DMS 273 (cell line): ENCODE data around the gene SMC1B.

ENCODE experiments used
- DNase-seq: peaks from one replicate; lab custom pipeline; 2025; ENCODE audit not compliant: unreplicated experiment; lab: John Stamatoyannopoulos, UW

SMC1B gene

DNA sequence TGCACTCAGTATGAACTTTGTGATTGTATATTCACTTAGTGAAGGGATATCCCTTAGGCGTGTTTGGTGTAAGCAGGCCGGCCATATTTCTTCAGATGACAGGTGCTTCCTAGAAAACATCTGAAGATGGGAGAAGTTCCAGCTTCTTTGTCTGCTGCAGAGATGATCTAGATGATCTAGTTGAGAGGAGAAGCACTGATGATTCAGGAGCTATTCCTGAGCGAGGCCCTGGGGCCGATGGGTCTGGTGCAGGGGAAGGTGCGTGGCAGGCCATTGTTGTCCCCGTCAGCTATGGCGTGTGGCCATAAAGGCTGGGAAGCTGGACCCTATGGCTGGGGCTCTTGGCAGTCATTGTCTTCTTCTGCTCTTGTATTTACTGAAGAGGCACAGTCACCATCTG lies 89.7 kb downstream of the SMC1B start:
- no peak for DNase-seq

DNA sequence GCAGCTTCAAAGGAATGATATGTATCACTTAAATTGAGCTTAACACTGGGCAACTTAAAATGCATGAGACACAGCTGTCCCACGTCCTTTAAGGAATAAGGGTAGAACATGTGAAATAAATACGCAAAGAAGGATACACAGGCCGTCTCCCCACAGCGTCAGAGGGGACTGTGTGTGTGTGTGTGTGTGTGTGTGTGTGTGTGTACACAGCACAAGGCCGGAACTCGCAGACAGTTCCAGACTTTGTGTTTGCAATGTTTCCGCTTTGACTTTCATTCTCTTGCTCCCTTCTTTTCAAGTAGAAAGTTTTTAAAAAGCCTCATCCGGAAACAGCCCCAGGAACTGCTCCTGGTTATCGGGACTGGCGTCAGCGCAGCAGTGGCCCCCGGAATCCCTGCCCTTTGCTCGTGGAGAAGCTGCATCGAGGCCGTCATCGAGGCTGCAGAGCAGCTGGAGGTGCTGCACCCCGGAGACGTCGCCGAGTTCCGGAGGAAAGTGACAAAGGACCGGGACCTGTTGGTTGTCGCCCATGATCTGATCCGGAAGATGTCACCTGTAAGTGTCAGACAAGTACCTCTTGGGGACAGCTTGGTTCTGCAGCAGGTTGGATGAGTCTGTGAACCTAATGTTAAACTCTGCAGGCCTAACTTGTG lies 90.4 kb downstream of the SMC1B start:
- DNase-seq = no peak

DNA sequence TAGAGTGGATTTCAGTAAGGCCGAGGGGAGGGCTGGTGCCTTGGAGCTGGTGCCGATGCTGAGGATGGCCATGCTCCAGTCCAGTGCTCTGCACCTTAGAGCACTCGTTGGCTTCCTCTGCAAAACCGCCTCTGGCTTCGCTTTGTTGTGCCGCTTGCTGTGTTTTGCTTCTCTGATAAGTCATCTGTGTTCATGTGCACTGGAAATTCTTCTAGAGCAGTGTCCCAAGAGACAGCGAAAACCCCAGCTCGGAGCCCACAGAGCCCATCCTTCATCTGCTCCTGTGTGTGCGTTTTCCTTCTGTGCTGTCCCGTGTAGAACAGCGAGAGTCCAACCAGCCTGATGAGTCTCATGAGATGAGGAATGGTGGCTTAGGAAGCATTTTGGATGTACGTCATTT lies 91.6 kb downstream of the SMC1B start:
- DNase-seq = no peak

DNA sequence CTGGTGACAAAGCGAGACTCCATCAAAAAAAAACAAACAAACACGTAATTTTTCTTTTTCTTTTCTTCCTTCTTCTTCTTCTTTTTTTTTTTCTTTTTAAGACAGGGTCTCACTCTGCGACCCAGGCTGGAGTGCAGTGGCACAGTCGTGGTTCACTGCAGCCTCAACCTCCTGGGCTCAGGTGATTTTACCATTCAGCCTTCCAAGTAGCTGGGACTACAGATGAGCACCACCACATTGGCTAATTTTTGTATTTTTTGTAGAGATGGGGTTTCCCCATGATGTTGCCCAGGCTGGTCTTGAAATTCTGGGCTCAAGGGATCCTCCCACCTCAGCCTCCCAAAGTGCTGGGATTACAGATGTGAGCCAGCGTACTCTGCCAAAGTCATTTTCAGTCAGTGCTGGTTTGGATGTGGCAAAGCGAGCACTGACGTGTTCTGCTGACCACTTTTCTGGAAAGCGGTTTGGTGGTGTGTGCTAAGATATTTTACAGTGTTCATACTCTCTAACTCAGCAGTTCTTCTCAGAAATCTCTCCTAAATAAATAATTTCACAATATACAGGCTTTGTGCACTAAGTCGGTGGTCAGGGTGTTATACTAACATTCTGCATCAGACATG lies 92.9 kb downstream of the SMC1B start:
- DNase-seq = no peak

DNA sequence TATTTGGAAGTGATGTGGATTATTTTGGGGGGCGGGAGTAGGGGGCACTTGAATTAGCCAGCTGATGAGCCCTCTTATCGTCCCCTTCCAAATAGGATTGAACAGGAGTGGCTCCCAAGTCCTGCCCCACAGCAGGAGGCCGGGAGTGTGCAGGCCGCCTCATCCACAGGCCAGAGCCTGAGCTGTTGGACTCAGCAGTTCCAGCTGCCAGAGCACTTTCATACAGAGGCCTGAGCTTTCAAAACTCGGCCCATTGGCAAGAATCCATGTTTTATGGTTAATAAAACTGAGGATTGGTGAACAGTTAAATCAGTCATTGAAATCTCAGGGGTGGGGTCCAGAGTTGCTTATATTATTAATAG lies 94.1 kb downstream of the SMC1B start:
- DNase-seq = no peak

DNA sequence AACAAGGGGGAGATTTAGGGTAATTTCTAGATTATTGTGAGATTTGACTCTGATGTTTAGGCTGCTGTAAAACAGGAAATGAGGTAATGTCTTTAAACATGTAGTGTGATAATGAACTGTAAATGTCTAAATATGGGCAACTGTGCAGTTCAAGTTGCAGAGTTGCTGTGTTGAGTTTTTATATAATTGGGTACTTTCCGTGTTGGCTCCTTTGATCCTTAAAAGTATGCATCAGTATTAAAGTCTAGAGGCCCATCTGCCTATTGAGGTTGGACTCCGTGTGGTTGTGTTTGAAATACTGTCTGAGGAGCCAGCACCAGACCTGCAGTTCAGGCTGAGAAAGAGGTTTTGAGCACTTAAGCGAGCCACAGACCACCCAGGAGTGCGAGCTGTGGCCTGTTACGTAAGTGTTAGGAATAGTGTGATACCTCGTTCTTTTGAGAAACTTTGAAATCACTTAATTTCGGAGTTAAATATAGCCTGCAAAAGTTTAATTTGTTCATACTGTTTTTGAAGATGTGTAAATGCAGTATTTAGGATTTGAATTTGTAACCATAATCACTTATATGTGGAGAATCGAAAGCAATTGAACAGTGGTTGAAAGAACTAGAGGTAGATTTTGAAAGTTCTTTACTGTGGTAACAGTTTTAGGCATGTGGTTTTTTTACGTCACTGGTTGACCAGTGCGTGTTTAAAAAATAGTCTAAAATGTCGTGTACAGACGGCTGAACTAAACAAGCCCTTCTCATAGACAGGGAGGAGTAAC lies 94.7 kb downstream of the SMC1B start:
- DNase-seq = peak; percentile 32

DNA sequence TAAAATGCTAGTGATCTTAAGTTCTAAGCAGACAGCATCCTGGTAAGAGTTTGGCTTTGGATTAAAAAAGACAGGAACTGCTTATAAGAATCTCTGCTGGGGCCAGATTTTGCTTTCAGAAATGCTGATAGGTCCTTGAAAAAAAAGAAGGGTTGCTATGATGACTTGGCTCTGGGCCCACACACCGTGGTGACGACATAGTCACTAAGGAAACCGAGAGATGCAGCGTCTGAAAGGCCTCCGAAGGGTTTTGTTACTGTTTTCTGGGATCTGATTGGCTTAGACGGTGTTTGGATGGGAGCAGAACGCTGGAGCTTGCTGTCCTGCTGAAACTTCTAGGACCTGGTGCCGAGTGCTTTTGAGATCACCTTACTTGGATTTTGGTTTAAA lies 95.2 kb downstream of the SMC1B start:
- peak; percentile 90 for DNase-seq

DNA sequence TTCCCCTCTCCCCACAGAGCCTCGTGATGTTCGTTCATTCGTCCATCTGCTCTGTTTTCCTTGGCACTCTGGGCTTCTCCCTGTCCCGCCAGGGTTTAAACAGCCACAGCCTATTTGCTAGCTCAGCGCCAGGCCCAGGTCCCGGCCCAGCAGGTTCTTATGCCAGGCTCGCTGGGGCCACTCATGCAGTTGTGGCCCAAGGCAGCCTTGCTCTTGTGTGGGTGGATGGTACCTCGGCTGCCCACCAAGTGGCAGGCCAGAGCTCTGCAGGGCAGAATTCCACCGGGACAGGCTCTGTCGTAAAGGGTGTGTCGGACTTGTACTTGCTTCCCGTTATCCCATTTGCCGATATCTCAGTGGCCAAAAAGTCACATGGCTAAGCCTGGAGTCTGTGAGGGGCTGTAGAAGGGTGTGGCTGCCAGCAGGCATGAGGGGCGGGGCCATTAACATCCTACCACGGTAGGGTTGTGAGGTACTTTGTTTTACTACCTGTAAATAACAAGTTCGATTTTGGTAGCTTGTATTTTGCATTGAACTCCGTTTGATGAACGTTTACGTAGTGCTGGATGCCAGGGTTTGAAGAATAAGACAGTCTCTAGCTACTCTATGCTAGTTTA lies 95.7 kb downstream of the SMC1B start:
- peak; percentile 83 for DNase-seq

DNA sequence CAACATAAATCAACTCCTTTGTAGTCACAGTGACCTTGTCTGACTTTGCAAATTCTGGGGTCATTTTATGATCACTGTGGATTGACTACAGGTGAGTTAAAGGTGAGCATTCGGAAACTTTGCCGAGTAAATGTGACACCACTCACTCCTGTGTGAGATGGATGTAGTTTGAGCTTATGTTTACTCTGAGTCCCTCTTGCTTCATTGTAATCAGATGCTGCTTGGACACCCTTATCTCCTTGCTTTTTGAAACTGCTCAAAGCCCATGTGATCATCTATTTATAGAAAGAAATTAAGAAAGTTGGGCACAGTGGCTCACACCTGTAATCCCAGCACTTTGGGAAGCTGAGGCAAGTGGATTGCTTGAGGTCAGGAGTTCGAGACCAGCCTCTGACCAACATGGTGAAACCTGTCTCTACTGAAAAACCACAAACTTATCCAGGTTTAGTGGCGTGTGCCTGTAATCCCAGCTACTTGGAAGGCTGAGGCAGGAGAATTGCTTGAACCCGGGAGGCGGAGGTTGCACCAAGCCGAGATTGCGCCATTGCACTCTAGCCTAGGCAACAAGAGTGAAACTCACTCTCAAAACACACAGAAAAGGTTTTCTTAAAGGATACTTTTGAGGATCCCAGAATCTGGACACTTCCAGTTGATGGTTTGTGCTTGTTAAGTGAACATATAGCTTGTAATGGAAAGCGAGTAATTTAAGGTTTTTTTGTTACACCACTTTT lies 96.4 kb downstream of the SMC1B start:
- no peak for DNase-seq

DNA sequence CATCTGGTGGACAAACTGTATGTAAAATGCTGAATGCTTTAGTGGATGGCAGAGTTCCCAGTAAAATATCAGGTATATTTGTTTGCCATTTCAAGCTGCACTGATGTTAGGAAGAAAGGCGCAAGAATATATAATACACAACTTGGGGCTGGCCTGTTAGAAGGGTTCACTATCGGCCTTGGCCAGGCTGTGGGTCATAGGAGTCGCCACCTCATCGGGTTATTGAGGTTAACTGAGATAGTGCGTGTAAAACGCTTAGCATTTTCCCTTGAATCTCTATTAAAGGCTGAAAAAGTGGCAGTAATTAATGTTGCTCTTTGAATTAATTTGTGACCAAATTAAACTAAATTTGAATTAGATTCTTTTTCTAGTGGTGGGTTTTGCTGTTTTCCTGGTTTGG lies 98.6 kb downstream of the SMC1B start:
- peak; percentile 39 for DNase-seq

DNA sequence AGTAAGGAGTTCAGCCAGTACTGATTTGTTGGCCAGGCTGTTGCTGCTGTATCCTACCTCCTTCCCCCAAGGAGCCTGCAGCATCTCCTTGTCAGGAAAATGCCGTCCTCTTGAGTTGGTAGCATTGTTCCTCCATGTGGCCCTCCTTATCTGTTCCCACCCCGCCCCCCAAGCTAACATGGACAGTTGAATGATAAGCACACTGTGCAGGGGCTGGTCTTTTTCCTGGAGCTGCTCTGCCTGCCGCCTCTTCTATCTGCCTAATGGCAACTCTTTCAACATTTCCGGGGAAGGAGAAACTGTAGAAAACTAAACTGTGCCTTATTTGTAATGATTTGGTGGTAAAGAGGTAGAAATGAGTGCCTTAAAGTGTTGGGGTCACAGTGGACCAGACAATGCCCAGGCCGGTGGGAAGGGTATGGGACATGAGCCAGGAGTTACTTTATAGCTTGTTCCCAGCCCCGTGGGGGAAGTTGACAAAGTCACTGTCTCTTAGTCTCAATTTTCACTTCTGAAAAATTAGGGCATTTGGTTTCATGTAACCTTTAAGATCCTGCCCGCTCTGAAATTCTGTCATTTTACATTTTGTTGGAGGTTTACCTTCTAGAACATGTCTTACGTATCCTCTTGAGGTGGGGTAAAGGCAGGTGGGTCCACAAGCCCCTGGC lies 99.2 kb downstream of the SMC1B start:
- peak; percentile 25 for DNase-seq

DNA sequence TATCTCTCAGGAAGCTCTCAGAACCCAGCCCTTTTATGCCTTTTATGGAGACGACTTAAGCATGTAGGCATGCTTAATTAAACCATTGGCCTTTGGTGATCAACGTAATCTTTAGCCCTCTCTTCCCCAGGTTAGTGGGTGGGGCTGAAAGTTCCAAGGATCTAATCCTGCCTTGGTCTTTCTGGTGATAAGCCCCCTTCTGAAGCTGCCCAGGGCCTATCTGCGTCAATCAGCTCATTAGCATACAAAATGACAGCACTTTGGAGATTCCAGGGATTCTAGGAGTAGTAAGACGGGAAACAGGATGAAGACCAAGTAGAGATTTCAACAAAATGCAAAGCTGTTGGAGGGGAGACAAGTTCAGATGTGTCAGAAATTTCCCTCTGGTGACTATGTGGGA lies 100.5 kb downstream of the SMC1B start:
- no peak for DNase-seq

DNA sequence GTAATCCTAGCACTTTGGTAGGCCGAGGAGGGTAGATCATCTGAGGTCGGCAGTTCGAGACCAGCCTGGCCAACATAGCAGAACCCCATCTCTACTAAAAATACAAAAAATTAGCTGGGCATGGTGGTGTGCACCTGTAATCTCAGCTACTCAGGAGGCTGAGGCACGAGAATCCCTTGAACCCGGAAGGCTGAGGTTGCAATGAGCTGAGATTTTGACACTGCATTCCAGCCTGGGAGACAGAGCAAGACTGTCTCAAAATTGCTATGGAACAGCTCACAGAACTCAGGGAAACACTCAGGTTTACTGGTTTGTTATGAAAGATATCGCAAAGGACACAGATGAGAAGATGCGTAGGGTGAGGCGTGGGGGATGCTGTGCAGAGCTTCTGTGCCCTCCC lies 101.0 kb downstream of the SMC1B start:
- DNase-seq = no peak

DNA sequence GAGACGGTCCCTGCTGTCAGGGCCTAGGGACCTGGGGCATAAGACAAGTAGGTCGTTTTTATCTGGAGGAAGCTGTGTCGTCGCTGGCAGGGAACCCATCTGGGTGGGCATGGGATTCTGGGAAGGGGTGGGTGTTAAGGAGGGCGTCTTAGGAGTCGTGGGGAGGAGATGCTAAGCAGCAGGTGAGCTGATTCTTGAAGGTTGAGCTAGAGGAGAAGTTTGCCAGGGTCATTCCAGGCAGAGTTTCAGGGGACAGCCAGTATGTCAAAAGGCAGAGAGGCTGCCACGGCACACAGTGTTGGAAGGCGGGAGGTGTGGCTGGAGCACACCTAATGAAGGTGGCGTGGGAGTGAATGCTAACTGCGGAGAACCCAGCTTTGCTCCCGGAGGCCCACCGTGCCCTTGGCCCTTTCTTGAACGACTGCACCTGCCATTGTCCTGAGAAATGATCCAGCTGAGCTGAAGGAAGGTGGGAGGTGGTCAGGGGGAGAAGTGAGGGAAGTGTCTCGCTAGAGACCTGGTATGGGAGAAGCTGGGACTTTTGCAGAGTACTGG lies 102.3 kb downstream of the SMC1B start:
- no peak for DNase-seq

DNA sequence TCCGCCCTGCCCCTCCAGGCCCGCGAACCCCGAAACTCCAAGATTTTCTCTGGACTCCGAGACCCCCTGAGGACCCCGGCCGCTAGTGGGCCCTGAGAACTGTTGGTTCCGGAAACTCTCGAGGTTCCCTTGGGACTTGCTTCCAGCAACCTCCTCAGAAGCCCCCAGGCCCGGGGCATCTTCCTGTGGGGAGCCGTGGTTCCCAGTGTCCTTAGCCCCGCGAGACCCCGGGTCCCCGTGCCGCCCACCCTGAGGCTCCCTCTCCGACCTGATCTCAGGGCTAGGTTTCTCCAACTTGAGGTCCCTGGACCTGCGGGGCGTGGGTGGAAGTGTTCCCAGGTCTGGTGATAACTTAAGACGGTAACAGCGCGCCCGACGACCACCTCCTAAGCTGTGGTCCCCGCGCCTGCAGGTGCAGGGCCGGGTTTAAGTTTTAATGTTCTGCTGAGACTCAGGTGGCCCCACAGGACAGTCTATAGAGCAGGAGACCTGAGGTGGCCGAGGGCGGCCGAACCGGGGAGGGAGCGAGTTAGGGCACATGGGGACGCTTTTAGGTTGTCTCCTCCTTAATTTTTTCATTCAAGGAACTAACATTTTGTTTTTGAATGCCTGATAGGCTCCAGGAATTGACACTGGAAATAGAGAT lies 102.9 kb downstream of the SMC1B start:
- DNase-seq = no peak

DNA sequence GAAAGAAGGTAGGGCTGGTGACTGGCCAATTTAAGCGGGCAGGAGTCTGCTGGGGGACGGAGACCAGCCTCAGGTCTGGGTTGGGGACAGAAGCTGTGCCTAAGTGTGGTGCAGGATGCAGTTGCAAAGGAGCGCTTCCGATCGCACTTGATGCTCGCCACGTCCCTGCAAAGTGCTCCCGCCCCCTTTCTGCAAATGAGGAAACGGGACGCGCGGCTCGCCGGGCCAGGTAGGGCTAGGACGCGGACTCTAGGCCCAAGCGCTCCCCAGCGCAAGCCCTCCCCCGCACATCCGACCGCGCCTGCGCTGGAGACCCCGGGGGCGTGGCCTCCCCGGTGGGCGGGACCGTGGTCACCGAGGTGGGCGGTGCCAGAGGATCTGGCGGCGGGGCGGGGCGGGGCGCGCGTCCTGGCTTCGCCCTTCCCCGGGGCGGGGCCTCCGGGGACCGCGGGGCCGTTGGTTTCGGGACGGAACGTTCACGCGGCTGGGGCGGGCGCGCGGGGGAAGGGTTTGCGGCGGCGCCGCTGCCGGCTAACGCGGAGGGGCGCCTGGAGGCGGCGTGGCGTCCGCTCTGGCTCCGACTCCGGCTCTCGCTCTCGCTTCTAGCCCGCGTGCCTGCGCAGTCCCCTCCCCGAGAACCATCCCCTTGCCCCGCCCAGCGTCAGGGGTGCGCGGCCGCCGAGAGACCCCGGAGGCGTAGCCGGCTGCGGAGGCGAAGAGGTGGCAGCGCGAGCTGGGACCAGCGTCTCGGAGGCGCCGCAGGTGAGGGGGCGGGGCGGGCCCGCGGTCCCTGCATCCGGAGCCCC lies 103.8 kb downstream of the SMC1B start, which contains the start of gene FAM118A:
FAM118A (plus strand) TSS at position 513 of the 806 bp plus-strand sequence. CDS start 12,446 bp downstream, outside the sequence.
- peak; percentile 95 for DNase-seq

DNA sequence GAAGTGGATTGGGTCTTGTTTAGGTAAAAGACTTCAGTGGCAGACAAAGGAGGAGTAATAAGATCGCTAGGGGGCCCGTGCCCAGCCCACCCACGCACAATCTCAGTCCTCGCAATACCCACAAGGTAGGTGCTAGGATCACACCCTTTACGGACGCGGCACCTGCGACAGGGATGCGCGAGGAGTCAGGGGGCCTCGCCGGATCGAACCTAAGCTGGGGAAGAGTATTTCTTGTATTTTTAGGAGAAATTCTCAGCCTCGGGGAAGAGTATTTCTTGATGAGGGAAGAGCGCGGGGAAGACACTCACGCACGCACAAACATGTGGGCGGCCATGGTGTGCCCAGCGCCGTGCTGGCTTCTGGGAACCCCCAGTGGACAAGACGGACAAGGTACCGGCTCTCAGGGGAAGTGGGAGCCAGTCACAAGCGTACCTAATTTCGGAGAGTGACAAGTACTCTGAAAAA lies 104.4 kb downstream of the SMC1B start:
- no peak for DNase-seq

DNA sequence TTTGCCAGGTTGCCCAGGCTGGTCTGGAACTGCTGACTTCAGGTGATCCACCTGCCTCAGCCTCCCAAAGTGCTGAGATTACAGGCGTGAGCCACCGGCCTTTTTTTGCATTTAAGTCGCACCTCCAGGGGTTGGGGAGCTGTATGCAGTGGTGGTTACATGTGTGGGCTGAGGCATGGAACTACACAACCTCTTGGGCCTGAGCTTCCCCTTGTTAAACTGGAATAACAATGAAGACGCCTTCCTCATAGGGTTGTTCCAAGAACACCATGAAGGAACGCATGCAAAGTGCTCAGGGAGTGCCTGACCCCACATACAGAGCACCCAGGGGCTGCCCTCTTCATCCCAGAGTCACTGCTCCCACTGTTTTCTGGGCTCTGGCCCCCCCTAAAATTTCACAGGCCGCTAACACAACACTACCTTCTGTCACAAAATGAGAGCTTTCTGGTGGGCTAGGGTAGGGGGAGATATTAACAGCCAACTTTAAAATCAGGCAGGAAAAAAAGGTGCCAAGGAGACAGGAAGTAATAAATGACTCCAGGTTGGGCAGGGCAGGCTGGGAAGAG lies 104.9 kb downstream of the SMC1B start:
- DNase-seq = no peak

DNA sequence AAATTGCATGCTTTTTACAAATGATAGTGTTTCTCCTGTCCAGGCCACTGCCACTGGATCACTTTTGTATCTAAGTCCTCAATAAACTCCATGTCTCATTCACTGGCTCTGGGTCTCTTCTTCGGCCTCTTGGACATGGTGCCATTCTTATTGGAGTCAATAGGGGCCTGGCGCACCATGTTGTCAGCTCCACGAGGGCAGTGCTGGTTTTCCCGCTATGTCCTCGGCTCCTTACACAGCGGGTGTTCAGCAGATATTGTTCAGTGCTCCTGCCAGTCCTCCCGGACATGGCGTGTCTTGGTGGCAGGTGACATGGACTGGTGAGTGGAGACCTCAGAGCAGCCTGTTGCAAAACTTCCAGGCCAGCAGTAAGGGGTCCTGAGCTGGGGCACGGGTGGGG lies 107.3 kb downstream of the SMC1B start:
- no peak for DNase-seq
